NCI-H2196 (cell line): Measurements from ENCODE around the gene HHEX.
"Not testable (repeated sequence)": the region's sequence is repeated elsewhere in the genome, so short reads cannot be mapped to it uniquely, and the experiment has no call there.

ENCODE experiments used
- DNase-seq: peaks from one replicate; lab custom pipeline; 2025; ENCODE audit not compliant: unreplicated experiment; lab: John Stamatoyannopoulos, UW

The HHEX gene

GRCh38 chr10:92732958-92733357 is 43.2 kb downstream of the HHEX start:
- no peak for DNase-seq

- no peak for DNase-seq
Measured at GRCh38 chr10:92734301-92734700, 44.5 kb downstream of the HHEX start.

GRCh38 chr10:92735938-92736337 is 46.2 kb downstream of the HHEX start:
- no peak for DNase-seq

- DNase-seq = no peak
Measured at GRCh38 chr10:92737484-92737883, 47.7 kb downstream of the HHEX start.

DNA sequence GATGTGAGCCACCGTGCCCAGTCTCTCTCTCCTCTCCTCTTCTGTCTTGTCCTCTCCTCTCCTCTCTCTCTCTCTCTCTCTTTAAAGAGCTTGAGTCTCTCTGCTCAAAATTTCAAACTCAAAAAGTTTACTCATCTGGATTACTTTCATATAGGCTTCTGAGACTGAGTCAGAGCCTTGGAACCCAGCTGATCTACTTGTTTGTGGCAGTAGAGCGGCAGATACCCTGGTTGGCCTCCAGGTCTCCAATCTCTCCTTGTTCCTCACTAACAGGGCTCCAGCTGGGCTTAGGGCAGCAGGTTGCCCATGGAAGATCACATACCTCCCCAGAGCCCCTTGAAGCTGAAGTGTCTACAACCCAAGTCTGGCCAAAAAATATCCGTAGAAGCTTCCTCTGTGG is 51.0 kb downstream of the HHEX start:
- no peak for DNase-seq

DNA sequence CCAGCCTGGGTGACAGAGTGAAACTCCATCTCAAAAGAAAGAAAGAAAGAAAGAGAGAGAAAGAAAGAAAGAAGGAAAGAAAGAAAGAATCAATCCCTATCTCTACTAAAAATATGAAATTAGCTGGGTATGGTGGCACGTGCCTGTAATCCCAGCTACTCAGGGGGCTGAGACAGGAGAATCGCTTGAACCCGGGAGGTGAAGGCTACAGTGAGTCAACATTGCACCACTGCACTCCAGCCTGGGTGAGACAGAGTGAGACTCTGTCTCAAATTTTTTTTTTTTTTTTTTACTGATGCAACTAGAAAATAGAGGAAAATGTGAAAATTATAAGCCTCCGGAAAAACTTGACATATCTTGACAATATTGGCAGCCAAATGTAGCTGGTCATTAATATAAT is 52.0 kb downstream of the HHEX start:
- not testable (repeated sequence) for DNase-seq

GRCh38 chr10:92742331-92743228 is 52.8 kb downstream of the HHEX start:
- no peak for DNase-seq
